ENCODE measurements around the gene CHST15.

Gene CHST15

DNA sequence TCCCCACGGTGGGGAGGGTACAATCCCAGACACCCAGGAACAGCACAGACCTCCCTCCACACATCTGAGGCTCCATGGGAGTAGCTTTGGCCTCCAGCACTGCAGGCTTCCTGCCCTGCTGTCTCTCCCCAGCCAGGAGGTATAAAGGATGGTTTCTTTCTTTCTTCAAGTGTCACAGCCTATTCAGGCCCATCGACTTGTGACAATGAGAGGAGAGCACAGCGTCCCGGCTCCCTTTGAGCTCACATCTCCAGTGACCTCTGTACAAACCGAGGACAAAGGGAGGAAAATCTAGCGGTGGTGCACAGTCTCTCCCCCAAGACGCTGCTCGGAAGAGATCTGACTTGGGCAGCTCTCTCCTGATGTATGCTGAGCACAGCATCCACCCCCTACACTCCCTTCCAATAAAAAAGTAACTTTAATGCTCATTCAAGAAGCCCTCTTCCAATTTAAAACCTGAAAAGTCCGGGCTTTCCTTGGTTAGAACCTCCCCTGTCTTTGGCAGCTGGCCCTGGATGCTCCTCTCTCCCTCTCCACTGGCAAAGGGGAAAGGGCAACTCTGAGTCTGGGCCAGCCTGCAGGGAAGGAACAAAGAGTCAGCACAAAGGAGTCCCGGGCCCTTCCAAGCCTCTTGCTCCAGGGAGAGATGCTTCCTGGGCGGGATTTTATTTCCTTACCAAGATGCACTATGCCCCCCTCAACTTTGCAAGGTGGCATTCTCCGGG, 18.0 kb downstream of the CHST15 start:
- H3K27ac Mint-ChIP-seq, result no peak overlapping the region
- H3K9me3 Mint-ChIP-seq, result no peaks in the 10 kb centered on the region
- H3K4me3 Mint-ChIP-seq, result no peak overlapping the region
- H3K4me1 Mint-ChIP-seq, result peaks cover 32% of the 10 kb centered on the region
- DNase-seq, result no peak
- H3K36me3 Mint-ChIP-seq, result no peaks in the 10 kb centered on the region
- peaks cover 54% of the 10 kb centered on the region for H3K27me3 Mint-ChIP-seq
- CTCF ChIA-PET, result no interaction called here

DNA sequence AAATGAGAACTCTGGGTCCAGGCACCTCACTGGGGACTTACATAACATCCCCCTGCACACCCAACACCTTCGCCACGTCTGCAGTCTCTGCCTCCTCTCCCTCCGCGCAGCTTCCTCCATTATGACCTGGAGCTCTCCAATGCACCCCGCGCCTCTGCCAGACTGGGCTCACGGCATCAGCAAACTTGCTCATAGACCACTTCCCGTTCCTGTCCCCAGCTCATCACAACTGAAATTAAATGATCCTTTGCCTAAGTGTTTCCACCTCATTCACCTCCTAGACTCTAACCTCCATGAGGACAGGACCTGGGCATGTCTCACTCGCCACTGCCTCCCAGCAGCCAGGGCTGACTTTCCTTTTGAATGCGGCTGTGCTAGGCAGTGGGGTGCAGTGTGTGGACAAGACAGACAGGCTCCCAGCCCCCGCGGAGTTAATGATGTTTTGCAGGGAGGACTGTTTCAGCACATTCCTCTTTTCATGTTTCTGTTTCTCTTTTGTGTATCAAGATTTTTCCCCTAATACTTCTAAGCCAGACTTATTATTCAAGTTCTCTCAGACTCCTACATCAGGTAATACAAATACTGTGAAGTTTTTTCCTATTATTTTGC, 18.8 kb downstream of the CHST15 start:
- Mint-ChIP-seq H3K4me1 (peaks cover 32% of the 10 kb centered on the region), H3K36me3 (no peaks in the 10 kb centered on the region), H3K4me3 (no peak overlapping the region), H3K9me3 (no peaks in the 10 kb centered on the region), H3K27me3 (peaks cover 47% of the 10 kb centered on the region), H3K27ac (peak overlapping the region; percentile 68)
- DNase-seq, result peak; percentile 56
- CTCF ChIA-PET, result interaction anchor here (1.1 kb wide), 1 partner anchor 31 kb away, joined by 3 read pairs; no protein-coding TSS in a partner anchor

DNA sequence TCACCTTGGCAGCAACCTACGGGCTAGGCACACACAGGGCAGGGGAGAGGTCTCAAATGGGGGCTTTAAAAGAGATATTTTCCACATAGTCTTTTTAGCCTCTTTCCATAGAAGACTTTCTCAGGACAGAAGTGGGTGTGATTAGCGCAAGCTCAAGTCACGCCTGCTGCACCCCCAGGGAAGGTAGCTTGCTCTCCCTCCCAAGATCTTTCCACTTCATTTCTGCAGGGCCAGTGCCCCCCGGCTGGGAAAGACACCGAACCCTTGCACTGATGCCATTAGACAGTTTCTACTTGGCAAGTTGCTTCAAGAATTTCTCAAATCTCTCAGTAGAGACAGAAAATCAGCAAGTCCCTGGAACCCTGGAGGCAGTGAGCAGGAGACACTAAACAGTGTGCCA, 19.4 kb downstream of the CHST15 start:
- no peaks in the 10 kb centered on the region for H3K9me3 Mint-ChIP-seq
- peaks cover 49% of the 10 kb centered on the region for H3K27me3 Mint-ChIP-seq
- H3K36me3 Mint-ChIP-seq, result no peaks in the 10 kb centered on the region
- no peak for DNase-seq
- H3K27ac Mint-ChIP-seq, result no peak overlapping the region
- no peak overlapping the region for H3K4me3 Mint-ChIP-seq
- H3K4me1 Mint-ChIP-seq, result peaks cover 32% of the 10 kb centered on the region
- CTCF ChIA-PET, result interaction anchor here (1.1 kb wide), 1 partner anchor 30 kb away, joined by 3 read pairs; no protein-coding TSS in a partner anchor

DNA sequence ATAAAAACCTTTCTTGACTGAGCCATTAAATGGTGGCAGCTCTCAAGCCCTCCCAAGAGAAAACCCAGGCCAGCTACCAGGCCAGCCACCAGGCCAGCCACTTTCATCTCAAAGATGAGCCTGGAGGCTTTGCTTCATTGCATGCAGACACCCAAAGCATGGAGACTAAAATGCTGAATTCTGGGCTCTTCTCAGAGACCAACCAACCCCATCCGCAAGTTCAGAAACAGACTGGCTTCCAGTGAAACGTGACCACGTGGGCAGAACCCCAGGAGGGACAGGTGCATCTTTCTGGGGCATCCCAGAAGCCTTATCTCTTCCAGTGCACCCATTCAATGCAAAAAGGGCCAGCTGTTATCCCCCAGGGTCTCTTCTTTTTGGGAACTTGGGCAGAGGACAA, 20.9 kb downstream of the CHST15 start:
- H3K9me3 Mint-ChIP-seq, result no peaks in the 10 kb centered on the region
- no peak overlapping the region for H3K27ac Mint-ChIP-seq
- no peaks in the 10 kb centered on the region for H3K36me3 Mint-ChIP-seq
- peaks cover 32% of the 10 kb centered on the region for H3K4me1 Mint-ChIP-seq
- H3K27me3 Mint-ChIP-seq, result peaks cover 51% of the 10 kb centered on the region
- no peak for DNase-seq
- H3K4me3 Mint-ChIP-seq, result no peak overlapping the region
- CTCF ChIA-PET, result no interaction called here

DNA sequence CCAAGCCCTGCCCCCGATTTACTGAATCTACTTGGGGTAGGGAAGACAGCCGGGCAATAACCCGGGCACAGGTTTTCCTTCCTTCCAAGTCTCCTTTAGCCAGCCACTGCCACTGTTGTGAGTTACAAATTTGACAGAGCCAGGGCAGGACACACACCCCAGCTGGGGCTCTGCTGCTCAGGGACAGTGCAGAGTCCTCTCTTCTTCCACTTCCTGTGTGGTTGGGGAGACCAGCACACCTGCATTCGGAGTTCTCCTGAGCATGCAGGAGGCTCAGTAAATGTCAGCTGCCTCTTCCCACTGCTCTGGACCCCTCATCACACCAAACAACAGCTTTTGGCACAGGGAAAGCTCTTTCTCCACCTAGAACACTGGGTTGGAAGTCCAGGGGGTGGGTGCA, 21.3 kb downstream of the CHST15 start:
- no peak overlapping the region for H3K27ac Mint-ChIP-seq
- no peak for DNase-seq
- CTCF ChIA-PET, result no interaction called here
- peaks cover 53% of the 10 kb centered on the region for H3K27me3 Mint-ChIP-seq
- H3K4me3 Mint-ChIP-seq, result no peak overlapping the region
- H3K9me3 Mint-ChIP-seq, result no peaks in the 10 kb centered on the region
- peaks cover 32% of the 10 kb centered on the region for H3K4me1 Mint-ChIP-seq
- no peaks in the 10 kb centered on the region for H3K36me3 Mint-ChIP-seq

DNA sequence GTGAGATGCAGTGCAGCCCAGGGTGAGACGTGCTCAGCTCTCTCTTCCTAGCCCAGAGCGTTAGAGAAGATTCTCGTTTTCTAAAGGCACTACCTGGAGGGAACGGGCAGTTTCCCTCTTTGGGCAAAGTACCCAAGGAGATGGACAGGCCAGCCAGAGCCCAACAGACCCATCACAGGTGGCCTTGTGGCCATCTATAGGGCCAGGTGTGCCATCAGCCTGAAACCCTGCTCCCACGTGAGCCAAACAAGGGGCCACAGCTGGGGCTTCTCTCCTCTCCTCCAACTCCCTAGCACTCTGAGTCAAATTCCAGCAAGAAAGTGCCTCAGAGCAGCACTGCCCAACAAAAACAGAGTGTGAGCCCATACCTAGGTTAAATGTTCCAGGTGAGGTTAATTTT, 22.3 kb downstream of the CHST15 start:
- Mint-ChIP-seq H3K4me1 (peaks cover 41% of the 10 kb centered on the region), H3K4me3 (no peak overlapping the region), H3K36me3 (no peaks in the 10 kb centered on the region), H3K9me3 (no peaks in the 10 kb centered on the region), H3K27ac (no peak overlapping the region), H3K27me3 (peaks cover 59% of the 10 kb centered on the region)
- CTCF ChIA-PET, result no interaction called here
- DNase-seq, result no peak

DNA sequence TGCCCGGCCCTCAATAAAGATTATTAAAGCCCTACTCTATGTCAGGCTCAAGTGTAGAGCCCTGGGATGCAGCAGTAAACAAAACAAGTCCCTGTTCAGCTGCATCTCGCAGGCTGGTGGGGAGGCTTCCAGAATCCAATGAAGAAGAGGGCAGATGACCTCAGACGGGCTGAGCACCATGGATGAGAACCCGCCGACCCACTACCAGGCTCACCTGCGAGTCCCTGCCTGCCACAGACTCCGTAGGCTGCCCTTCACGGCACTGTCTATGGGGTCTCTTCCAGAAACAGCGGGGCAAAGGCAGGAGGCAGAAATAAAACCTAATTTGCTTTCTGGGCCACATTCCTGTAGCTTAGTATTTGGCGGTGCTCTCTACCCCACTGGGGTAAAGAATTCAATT, 22.7 kb downstream of the CHST15 start:
- Mint-ChIP-seq H3K9me3 (no peaks in the 10 kb centered on the region), H3K4me3 (no peak overlapping the region), H3K4me1 (peaks cover 46% of the 10 kb centered on the region), H3K27me3 (peaks cover 59% of the 10 kb centered on the region), H3K36me3 (no peaks in the 10 kb centered on the region), H3K27ac (no peak overlapping the region)
- CTCF ChIA-PET, result no interaction called here
- no peak for DNase-seq

DNA sequence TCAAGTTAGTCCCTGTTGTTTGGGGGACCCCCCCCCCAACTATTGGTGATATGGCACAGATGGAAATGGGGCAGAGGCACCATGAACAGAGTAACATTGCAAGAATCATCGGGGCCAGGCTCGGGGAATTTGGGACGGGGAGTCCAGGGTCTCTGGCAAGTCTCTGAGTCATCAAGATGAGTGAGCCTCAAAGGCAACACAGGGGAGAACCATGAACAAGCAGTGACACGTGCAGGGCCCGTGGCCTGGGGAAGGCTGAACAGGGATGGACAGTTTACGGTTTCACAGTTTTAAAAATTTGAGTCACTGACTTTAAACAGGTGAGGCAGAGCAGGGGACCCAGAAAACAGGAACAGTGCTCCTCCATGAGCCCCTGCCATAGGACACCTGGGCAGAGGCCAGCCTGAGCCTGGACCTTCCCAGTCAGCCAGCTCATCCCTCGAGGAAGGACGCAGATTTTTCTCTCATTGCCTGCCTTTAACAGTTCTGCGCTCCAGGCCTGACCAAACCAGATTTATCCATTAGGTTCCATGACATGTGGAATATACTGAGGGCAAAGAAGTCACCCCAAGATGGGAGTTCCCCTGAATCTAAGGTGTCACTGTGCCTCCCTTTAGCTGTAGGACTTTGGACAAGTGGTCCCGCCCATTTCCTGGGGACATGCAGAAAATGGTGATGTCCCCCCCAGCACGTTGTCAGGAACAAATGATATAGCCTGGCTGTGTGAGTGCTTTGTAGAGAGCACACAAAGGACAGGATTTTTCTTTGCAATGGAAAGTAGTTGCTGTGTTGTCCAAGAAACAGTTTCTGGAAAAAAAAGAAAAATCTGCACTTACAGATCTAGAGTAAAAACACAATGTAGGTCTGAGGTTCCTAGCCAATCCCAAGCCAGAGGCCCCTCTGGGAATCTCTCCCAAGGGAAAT, 23.8 kb downstream of the CHST15 start:
- no peak for DNase-seq
- peaks cover 46% of the 10 kb centered on the region for H3K4me1 Mint-ChIP-seq
- no peaks in the 10 kb centered on the region for H3K9me3 Mint-ChIP-seq
- H3K27me3 Mint-ChIP-seq, result peaks cover 60% of the 10 kb centered on the region
- H3K4me3 Mint-ChIP-seq, result no peak overlapping the region
- no peaks in the 10 kb centered on the region for H3K36me3 Mint-ChIP-seq
- CTCF ChIA-PET, result no interaction called here
- H3K27ac Mint-ChIP-seq, result no peak overlapping the region

DNA sequence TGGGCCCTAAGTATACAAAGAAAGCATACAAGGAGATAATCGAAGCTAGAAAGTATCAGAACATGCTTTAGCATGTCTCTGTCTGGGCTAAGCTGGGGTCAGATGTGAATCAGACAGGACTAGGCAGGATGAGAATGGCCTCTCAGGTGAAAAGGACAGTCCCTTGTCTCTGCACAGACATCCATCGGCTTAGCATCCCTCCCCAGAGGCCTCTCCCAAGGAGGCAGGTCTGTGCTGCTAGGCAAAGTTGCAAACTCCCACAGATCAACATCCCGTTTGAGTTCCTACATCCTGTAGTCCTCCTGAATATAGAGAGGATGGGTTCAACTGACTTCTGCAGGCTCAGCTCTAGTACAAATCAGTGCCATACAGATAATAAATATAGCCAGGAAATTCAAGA, 24.5 kb downstream of the CHST15 start:
- CTCF ChIA-PET, result no interaction called here
- H3K27ac Mint-ChIP-seq, result no peak overlapping the region
- peaks cover 46% of the 10 kb centered on the region for H3K4me1 Mint-ChIP-seq
- DNase-seq, result no peak
- peaks cover 55% of the 10 kb centered on the region for H3K27me3 Mint-ChIP-seq
- no peaks in the 10 kb centered on the region for H3K36me3 Mint-ChIP-seq
- no peaks in the 10 kb centered on the region for H3K9me3 Mint-ChIP-seq
- H3K4me3 Mint-ChIP-seq, result no peak overlapping the region

DNA sequence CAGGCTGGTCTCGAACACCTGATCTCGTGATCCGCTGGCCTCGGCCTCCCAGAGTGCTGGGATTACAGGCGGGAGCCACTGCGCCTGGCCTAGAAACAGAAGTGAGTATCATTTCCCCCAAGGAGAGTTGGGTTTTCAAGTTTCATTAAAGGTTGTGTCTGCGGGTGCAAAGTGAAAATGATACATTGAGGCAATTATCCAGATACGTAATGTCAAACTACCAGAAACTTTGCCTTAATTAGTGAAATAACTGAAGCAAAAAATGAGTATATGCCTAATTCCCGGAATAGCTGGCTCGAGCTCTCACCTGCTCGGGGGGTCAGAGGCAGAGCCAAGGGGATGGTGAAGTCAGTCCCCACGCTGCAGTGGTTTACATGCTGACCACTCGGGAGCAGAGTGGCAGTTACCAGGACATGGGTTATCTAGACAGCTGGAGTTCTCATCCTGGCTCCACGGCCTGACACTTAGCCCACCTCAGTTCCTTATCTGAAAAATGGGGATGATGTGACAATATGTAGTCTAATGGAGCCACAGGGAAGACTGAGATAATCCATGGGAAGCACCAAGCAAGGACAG, 25.5 kb downstream of the CHST15 start:
- no peak overlapping the region for H3K27ac Mint-ChIP-seq
- DNase-seq, result no peak
- CTCF ChIA-PET, result no interaction called here
- no peaks in the 10 kb centered on the region for H3K9me3 Mint-ChIP-seq
- peaks cover 47% of the 10 kb centered on the region for H3K4me1 Mint-ChIP-seq
- peaks cover 48% of the 10 kb centered on the region for H3K27me3 Mint-ChIP-seq
- no peak overlapping the region for H3K4me3 Mint-ChIP-seq
- H3K36me3 Mint-ChIP-seq, result no peaks in the 10 kb centered on the region

DNA sequence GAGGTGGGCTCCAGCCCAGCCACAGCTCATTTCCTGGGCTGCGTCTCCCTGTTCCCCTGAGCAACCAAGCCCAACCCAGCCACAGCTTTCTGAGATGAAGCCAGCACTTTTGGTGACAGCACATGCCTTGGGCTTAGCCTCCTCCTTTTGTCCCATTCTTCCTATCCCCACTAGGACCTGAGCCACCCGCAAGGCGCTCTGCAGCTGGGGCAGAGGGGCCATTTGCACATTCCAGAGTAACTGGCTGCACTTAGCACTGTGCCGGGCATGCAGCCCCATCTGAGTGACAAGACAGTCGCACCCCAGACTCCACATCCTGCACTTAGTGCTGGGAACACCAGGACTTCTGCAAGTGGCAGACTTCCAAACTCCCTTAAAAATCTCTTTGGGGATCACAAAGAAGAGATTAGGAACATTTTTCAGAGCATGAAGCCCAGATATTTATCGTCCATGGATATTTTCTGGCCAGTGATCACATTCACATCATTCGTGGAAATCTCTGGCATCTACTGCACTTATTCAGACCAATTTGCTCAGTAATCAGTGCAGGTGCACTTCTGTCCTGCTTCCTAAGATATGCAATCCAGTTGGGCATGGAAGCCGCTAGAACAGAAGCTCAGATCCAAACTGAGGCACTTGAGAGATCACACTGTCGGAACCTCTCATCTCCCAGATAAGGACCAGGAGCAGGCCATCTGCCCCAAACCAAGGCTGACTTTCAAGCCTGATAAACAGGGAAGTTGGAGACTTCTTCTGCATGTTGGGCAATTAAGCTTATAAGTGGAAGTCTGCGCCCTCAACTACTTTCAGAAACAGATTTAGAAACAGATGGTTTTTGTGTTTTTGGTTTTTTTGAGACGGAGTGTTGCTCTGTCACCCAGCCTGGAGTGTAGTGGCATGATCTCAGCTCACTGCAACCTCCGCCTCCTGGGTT, 26.4 kb downstream of the CHST15 start:
- H3K27ac Mint-ChIP-seq, result no peak overlapping the region
- peaks cover 42% of the 10 kb centered on the region for H3K4me1 Mint-ChIP-seq
- no peak for DNase-seq
- CTCF ChIA-PET, result interaction anchor here (0.7 kb wide), 2 partner anchors 10 to 31 kb away, joined by 3 read pairs; no protein-coding TSS in a partner anchor
- H3K4me3 Mint-ChIP-seq, result no peak overlapping the region
- peaks cover 45% of the 10 kb centered on the region for H3K27me3 Mint-ChIP-seq
- no peaks in the 10 kb centered on the region for H3K36me3 Mint-ChIP-seq
- no peaks in the 10 kb centered on the region for H3K9me3 Mint-ChIP-seq

DNA sequence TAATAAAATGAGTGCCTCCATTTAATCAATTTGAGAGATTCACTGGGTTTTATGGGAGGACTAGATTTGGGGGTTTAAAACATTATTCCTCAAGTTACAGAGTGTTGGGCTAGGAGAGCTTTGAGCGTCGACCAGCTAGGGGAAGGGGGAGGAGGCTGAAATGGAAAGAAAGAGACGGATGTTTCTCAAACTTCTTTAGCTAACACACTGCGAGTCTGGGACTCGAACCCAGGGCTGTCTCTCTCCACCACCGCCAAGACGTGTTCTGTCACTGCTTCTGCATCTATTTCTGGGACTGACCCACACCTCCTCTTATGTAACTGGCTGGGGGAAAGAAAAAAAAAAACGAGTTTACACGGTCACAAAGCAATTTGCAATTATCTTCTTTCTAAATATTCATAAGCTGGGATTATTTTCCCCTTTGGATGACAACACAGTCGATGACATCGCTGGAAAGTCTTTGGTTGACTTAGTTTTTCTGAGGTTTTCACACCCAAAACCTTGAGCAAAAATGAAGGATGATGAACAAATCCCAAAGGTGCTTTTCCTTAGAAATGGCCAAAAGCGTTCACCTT, 27.2 kb downstream of the CHST15 start:
- CTCF ChIA-PET, result interaction anchor here (0.7 to 1.1 kb wide), 2 partner anchors 9 to 71 kb away, joined by 3 to 4 read pairs; no protein-coding TSS in a partner anchor
- Mint-ChIP-seq H3K4me3 (no peak overlapping the region), H3K27ac (no peak overlapping the region), H3K36me3 (no peaks in the 10 kb centered on the region), H3K27me3 (peaks cover 38% of the 10 kb centered on the region), H3K4me1 (peaks cover 38% of the 10 kb centered on the region), H3K9me3 (no peaks in the 10 kb centered on the region)
- DNase-seq, result no peak
